MM.1S (cell line): ENCODE results near the gene RPS6KA2.
"Not testable (repeated sequence)": the region's sequence is repeated elsewhere in the genome, so short reads cannot be mapped to it uniquely, and the experiment has no call there.

Experiments used
- DNase-seq: peaks from one replicate; pipeline ENCODE4 v3.0.0-alpha.2; 2015
- H2AFZ ChIP-seq: fragments of 300-600 bp; sonication (generic); 2 replicates; pipeline ENCODE4 v1.6.0; 2016; ENCODE audit warnings: antibody characterized with exemption, low read length
- H3F3A ChIP-seq: fragments of 300-600 bp; sonication (generic); 2 replicates; pipeline ENCODE4 v1.6.1; 2016; ENCODE audit warnings: mild to moderate bottlenecking, antibody characterized with exemption, low read length, moderate library complexity, mixed read lengths; ENCODE audit not compliant: insufficient read depth
- H3K27ac ChIP-seq: fragments of 300-600 bp; sonication (generic); 2 replicates; pipeline ENCODE4 v1.5.1; 2016; ENCODE audit warnings: mild to moderate bottlenecking, low read length
- H3K27me3 ChIP-seq: fragments of 300-600 bp; sonication (generic); replicated peaks from 2 replicates; pipeline ENCODE4 v1.6.0; 2016; ENCODE audit warnings: low read length; ENCODE audit not compliant: insufficient read depth
- H3K36me3 ChIP-seq: fragments of 300-600 bp; sonication (generic); replicated peaks from 2 replicates; pipeline ENCODE4 v1.6.1; 2016; ENCODE audit warnings: mild to moderate bottlenecking, low read length, mixed read lengths; ENCODE audit not compliant: insufficient read depth
- H3K4me1 ChIP-seq: fragments of 300-600 bp; sonication (generic); 2 replicates; pipeline ENCODE4 v1.6.1; 2016; ENCODE audit warnings: low read length, mixed read lengths
- H3K4me2 ChIP-seq: fragments of 300-600 bp; sonication (generic); 2 replicates; pipeline ENCODE4 v1.6.0; 2016; ENCODE audit warnings: low read depth, low read length
- H3K4me3 ChIP-seq: fragments of 300-600 bp; sonication (generic); 2 replicates; pipeline ENCODE4 v1.5.1; 2016; ENCODE audit warnings: low read length, mixed read lengths
- H3K79me2 ChIP-seq: fragments of 300-600 bp; sonication (generic); 2 replicates; pipeline ENCODE4 v1.6.1; 2016; ENCODE audit warnings: mixed run types, low read length, mixed read lengths
- H3K9ac ChIP-seq: fragments of 300-600 bp; sonication (generic); 2 replicates; pipeline ENCODE4 v1.6.1; 2016; ENCODE audit warnings: low read length, mixed read lengths
- H3K9me2 ChIP-seq: fragments of 300-600 bp; sonication (generic); replicated peaks from 2 replicates; pipeline ENCODE4 v1.6.1; 2016; ENCODE audit warnings: mild to moderate bottlenecking, low read length, mixed read lengths; ENCODE audit not compliant: insufficient read depth
- H3K9me3 ChIP-seq: fragments of 300-600 bp; sonication (generic); replicated peaks from 2 replicates; pipeline ENCODE4 v1.6.1; 2016; ENCODE audit warnings: mild to moderate bottlenecking, low read length, mixed read lengths; ENCODE audit not compliant: insufficient read depth
- H4K20me1 ChIP-seq: fragments of 300-600 bp; sonication (generic); 2 replicates; pipeline ENCODE4 v1.6.1; 2016; ENCODE audit warnings: mild to moderate bottlenecking, low read length, moderate library complexity, mixed read lengths; ENCODE audit not compliant: insufficient read depth
- CTCF ChIP-seq: fragments of 300-600 bp; sonication (generic); IDR thresholded peaks from 2 replicates; pipeline ENCODE4 v1.5.1; 2016; ENCODE audit warnings: antibody characterized with exemption, low read length, mixed read lengths
- EZH2 ChIP-seq: fragments of 300-600 bp; sonication (generic); optimal IDR thresholded peaks from 2 replicates; pipeline ENCODE3; 2017; ENCODE audit warnings: low read depth, mild to moderate bottlenecking, antibody characterized with exemption, low read length, mixed read lengths
- EZH2phosphoT487 ChIP-seq: fragments of 300-600 bp; sonication (generic); IDR thresholded peaks from 2 replicates; pipeline ENCODE4 v1.6.1; 2018; ENCODE audit warnings: antibody characterized with exemption, low read length

Gene RPS6KA2

GRCh38 chr6:166383802-166384363, 243.2 kb downstream of the RPS6KA2 start:
- H3K27ac ChIP-seq: peak overlapping the region; percentile 89
- H3K36me3 ChIP-seq, H3K27me3 ChIP-seq, H3K9me2 ChIP-seq, H3F3A ChIP-seq, H3K9me3 ChIP-seq, H3K4me1 ChIP-seq, H4K20me1 ChIP-seq: not testable (repeated sequence)
- H3K9ac ChIP-seq: peak overlapping the region; percentile 71
- H2AFZ ChIP-seq: peak overlapping the region; percentile 30; the same call in 1 of the 2 replicates
- peak overlapping the region; percentile 68; the same call in 1 of the 2 replicates for H3K4me2 ChIP-seq
- DNase-seq: peak; percentile 66
- H3K79me2 ChIP-seq: peaks cover 31% of the 10 kb centered on the region
- peak; percentile 9 for TF ChIP-seq CTCF
- H3K4me3 ChIP-seq: peak overlapping the region; percentile 69

- no peaks in the 10 kb centered on the region for H4K20me1 ChIP-seq
- H3K9me3 ChIP-seq: no peaks in the 10 kb centered on the region
- H3K79me2 ChIP-seq: peaks cover 37% of the 10 kb centered on the region
- TF ChIP-seq CTCF (no peak), EZH2 (no peak), EZH2phosphoT487 (no peak)
- no peaks in the 10 kb centered on the region for H3K36me3 ChIP-seq
- no peaks in the 10 kb centered on the region for H3K27me3 ChIP-seq
- H3K9me2 ChIP-seq: no peaks in the 10 kb centered on the region
- H3K4me3 ChIP-seq: peak within 1 kb of the TSS; percentile 86
- peak within 1 kb of the TSS; percentile 68; the same call in 1 of the 2 replicates for H3K4me2 ChIP-seq
- H2AFZ ChIP-seq: peak within 1 kb of the TSS; percentile 30; the same call in 1 of the 2 replicates
- peaks cover 5% of the 10 kb centered on the region; the same call in 1 of the 2 replicates for H3F3A ChIP-seq
- H3K4me1 ChIP-seq: no peaks in the 10 kb centered on the region
- peak within 1 kb of the TSS; percentile 72 for H3K9ac ChIP-seq
- peak within 1 kb of the TSS; percentile 89 for H3K27ac ChIP-seq
- DNase-seq: peak; percentile 90
Measured at GRCh38 chr6:166382933-166383801, 243.9 kb downstream of the RPS6KA2 start, which contains the start of gene MPC1. MPC1 (minus strand) TSS chr6:166382940; CDS start chr6:166382876, 64 bp downstream.

GRCh38 chr6:166382500-166382932, 244.5 kb downstream of the RPS6KA2 start:
- peak overlapping the region; percentile 89; the same call in 1 of the 2 replicates for H3K27ac ChIP-seq
- TF ChIP-seq EZH2: no peak
- TF ChIP-seq EZH2phosphoT487: no peak
- TF ChIP-seq CTCF: no peak

More at GRCh38 chr6:166382500-166382932, 244.5 kb downstream of the RPS6KA2 start:
- no peaks in the 10 kb centered on the region for H3K9me2 ChIP-seq
- no peaks in the 10 kb centered on the region for H3K4me1 ChIP-seq
- no peak for DNase-seq
- no peaks in the 10 kb centered on the region for H4K20me1 ChIP-seq
- H3K9me3 ChIP-seq: no peaks in the 10 kb centered on the region
- no peak overlapping the region for H2AFZ ChIP-seq
- peak overlapping the region; percentile 62; the same call in 1 of the 2 replicates for H3K4me2 ChIP-seq
- peaks cover 5% of the 10 kb centered on the region; the same call in 1 of the 2 replicates for H3F3A ChIP-seq
- no peaks in the 10 kb centered on the region for H3K27me3 ChIP-seq
- H3K9ac ChIP-seq: peak overlapping the region; percentile 72
- peak overlapping the region; percentile 86 for H3K4me3 ChIP-seq
- peaks cover 43% of the 10 kb centered on the region for H3K79me2 ChIP-seq
- no peaks in the 10 kb centered on the region for H3K36me3 ChIP-seq
